Tibial nerve (tissue), 4 donors: Measurements from ENCODE around the gene CTPS2.

Source experiments
- CTCF ChIP-seq, 5 experiments: fragments of 200-600 bp in 3 of 5; fragments of 450-650 bp in 2 of 5; sonication (generic) in 3 of 5; IDR thresholded peaks; one replicate each; pipeline ENCODE4 v1.5.1; 2016 to 2019; ENCODE audit warnings: antibody characterized with exemption in 5 of 5, mild to moderate bottlenecking in 3 of 5, moderate library complexity in 2 of 5
- EP300 ChIP-seq, 2 donors: sonication (generic); formaldehyde crosslinking; IDR thresholded peaks; one replicate each; pipeline ENCODE4 v1.6.1; 2017; ENCODE audit warnings: antibody characterized with exemption in 2 of 2, mild to moderate bottlenecking in 1 of 2
- POLR2A ChIP-seq, 2 donors: fragments of 450-650 bp; IDR thresholded peaks; one replicate each; pipeline ENCODE4 v1.6.1; 2017; ENCODE audit warnings: antibody characterized with exemption in 2 of 2, mild to moderate bottlenecking in 2 of 2, moderate library complexity in 2 of 2

DNA sequence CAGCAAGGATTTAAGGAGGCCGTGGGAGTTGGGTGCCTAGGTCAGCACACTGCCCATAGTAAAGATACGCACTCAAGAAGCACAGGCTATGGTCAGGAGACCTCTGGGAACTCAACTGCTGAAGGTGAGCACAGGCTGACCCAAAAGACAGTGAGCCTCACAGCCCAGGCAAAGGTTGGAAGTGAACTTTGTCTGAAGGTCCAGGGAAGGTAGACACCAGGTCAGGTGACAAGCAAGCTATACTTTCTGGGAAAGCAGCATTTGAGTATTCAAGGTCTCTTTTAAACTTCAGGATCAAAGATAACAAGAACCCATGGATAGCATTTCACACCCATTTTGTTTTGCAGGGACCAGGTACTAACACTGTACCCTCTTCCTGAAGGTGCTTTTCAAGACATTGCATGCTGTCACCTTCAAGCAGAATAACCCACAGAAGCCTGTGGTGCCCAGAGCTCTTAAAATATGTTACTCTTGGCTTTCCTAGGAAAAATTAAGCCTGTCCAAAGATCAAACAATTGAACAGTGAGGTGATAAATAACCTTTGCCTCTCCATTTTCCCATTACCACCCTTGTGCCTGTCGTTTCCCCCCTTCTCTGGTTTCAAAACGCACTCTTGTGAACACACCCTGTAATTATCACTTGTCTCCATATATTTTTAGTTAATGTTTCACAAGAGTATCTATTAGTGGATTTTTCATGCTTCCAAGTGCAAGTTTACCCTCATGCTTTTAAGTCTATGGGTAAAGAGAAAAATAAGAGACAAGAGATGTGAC is 65.9 kb downstream of the CTPS2 start:
- TF ChIP-seq CTCF (IDR thresholded peaks at IDR 0.05) (no peak), POLR2A (IDR thresholded peaks at IDR 0.05) (no peak), EP300 (IDR thresholded peaks at IDR 0.05) (no peak)
